A549 (cell line): ENCODE data around the gene TUT7. TPM values are rescaled to one million over a fixed set of nuclear protein-coding genes. Genes with fewer than 3 reads are reported as not detected.

Experiments
- ATAC-seq, 2 experiments: fragments of 200-7000 bp in 1 of 2; fragments of >200 bp in 1 of 2; cut with Nextera tagmentation in 1 of 2; cut with Tn5 transposase in 1 of 2; 3 replicates each; pipeline versions ENCODE4 v1.8.0 to v1.9.1; 2018 to 2020; ENCODE audit warnings: mild to moderate bottlenecking in 1 of 2, moderate library complexity in 1 of 2
- CTCF ChIA-PET: fragments of 300-600 bp; sonication (Branson Sonifier 250); formaldehyde crosslinking; extraction: SDS; loops from one replicate; lab custom pipeline; 2021; ENCODE audit warnings: antibody characterized with exemption, inconsistent platforms; lab: Yijun Ruan, JAX
- POLR2A ChIA-PET: fragments of 350-600 bp; formaldehyde crosslinking; extraction: SDS; loops from one replicate; lab custom pipeline; 2021; ENCODE audit warnings: antibody characterized with exemption, inconsistent platforms; lab: Yijun Ruan, JAX
- DNase-seq, 2 experiments: peaks; one replicate each; pipeline versions ENCODE4 v3.0.0 to v3.0.0-alpha.2; 2011 to 2016; ENCODE audit warnings: low read depth in 1 of 2, low spot score in 1 of 2
- FAIRE-seq: peaks from 2 replicates; lab custom pipeline; 2011; peaks lifted over from hg19 to GRCh38; lab: Jason Lieb, UNC
- H3K27ac ChIP-seq, 2 experiments: fragments of >200 bp; sonication (Bioruptor Twin); formaldehyde crosslinking; 3 replicates each; pipeline ENCODE4 v1.5.1; 2016 to 2017
- H3K4me1 ChIP-seq: fragments of >200 bp; sonication (Bioruptor Twin); formaldehyde crosslinking; 3 replicates; pipeline ENCODE4 v1.6.1; 2016
- H3K4me2 ChIP-seq: fragments of >200 bp; sonication (Bioruptor Twin); formaldehyde crosslinking; 3 replicates; pipeline ENCODE4 v1.6.1; 2016
- H3K4me3 ChIP-seq: fragments of >200 bp; sonication (Bioruptor Twin); formaldehyde crosslinking; 3 replicates; pipeline ENCODE4 v1.5.1; 2016
- H3K9me3 ChIP-seq: fragments of >200 bp; sonication (Bioruptor Twin); formaldehyde crosslinking; 3 replicates; pipeline ENCODE4 v1.6.1; 2016
- BHLHE40 ChIP-seq: IDR thresholded peaks from 2 replicates; pipeline ENCODE4 v1.6.1; 2012; ENCODE audit warnings: low read depth, low read length, inconsistent platforms
- EHF ChIP-seq: fragments of 250-450 bp; sonication (Bioruptor Pico); IDR thresholded peaks from 2 replicates; pipeline ENCODE4 v1.5.0; 2020; ENCODE audit warnings: mild to moderate bottlenecking
- EHMT2 ChIP-seq: fragments of 200-600 bp; sonication (generic); IDR thresholded peaks from 2 replicates; pipeline ENCODE4 v1.6.1; 2016; ENCODE audit warnings: antibody characterized with exemption, low read depth, mild to moderate bottlenecking, moderate library complexity
- ESRRA ChIP-seq: fragments of 150-350 bp; IDR thresholded peaks from 2 replicates; pipeline ENCODE4 v1.6.1; 2014; ENCODE audit warnings: mild to moderate bottlenecking, low read length, borderline replicate concordance
- FOXS1 ChIP-seq: fragments of 250-450 bp; sonication (Bioruptor Pico); IDR thresholded peaks from 2 replicates; pipeline ENCODE4 v1.5.0; 2020; ENCODE audit warnings: mild to moderate bottlenecking, moderate library complexity
- HEYL ChIP-seq: fragments of 250-450 bp; sonication (Bioruptor Pico); IDR thresholded peaks from 2 replicates; pipeline ENCODE4 v1.8.0; 2021; ENCODE audit warnings: mild to moderate bottlenecking, moderate library complexity
- JUNB ChIP-seq: fragments of >200 bp; sonication (Bioruptor Twin); formaldehyde crosslinking; IDR thresholded peaks from 2 replicates; pipeline ENCODE4 v1.6.1; 2016
- KDM1A ChIP-seq: fragments of 200-600 bp; sonication (generic); IDR thresholded peaks from 2 replicates; pipeline ENCODE4 v1.6.1; 2016; ENCODE audit warnings: low read depth, mild to moderate bottlenecking
- MYC ChIP-seq: IDR thresholded peaks from 2 replicates; pipeline ENCODE4 v1.6.1; 2012; ENCODE audit warnings: mild to moderate bottlenecking, inconsistent platforms, low read length, improper control_type of control experiment, borderline replicate concordance
- RAD21 ChIP-seq, 2 experiments: fragments of >200 bp in 1 of 2; sonication (Bioruptor Twin) in 1 of 2; formaldehyde crosslinking in 1 of 2; IDR thresholded peaks in 1 of 2; conservative IDR thresholded peaks in 1 of 2; 2 replicates in 1 of 2; 3 replicates in 1 of 2; pipeline ENCODE4 v1.6.1; 2012 to 2018; ENCODE audit warnings: inconsistent platforms in 1 of 2
- RNF2 ChIP-seq: fragments of 200-600 bp; sonication (generic); IDR thresholded peaks from 2 replicates; pipeline ENCODE4 v1.6.1; 2016; ENCODE audit warnings: low read depth, mild to moderate bottlenecking, antibody characterized with exemption, moderate library complexity, borderline replicate concordance
- SMC3 ChIP-seq: fragments of >200 bp; sonication (Bioruptor Twin); formaldehyde crosslinking; IDR thresholded peaks from 3 replicates; pipeline ENCODE4 v1.6.1; 2018; ENCODE audit warnings: inconsistent platforms
- ZC3H11A ChIP-seq: fragments of 450-650 bp; IDR thresholded peaks from 2 replicates; pipeline ENCODE4 v1.6.1; 2014; ENCODE audit warnings: antibody characterized with exemption, mild to moderate bottlenecking
- ZFP36 ChIP-seq: fragments of 450-650 bp; IDR thresholded peaks from 2 replicates; pipeline ENCODE4 v1.6.1; 2014; ENCODE audit warnings: borderline replicate concordance; ENCODE audit not compliant: partially characterized antibody
- WGBS: methylation state at CpG from one replicate; pipeline ENCODE4 v1.1.6; 2017; ENCODE audit errors: missing lambda C conversion rate; 5-methylcytosine and 5-hydroxymethylcytosine counted together
- polyA plus RNA-seq, 4 experiments: library from polyadenylated mRNA; depleted of rRNA in 3 of 4; stranded (reverse); fragments of >200 nt; fragmentation: RNase III in 1 of 4; extraction: RNeasy Plus Mini Kit Qiagen cat#74134 plus additional on column Dnase treatment in 1 of 4; gene quantifications; 2 replicates in 3 of 4; 3 replicates in 1 of 4; pipeline ENCODE4 v1.2.3, GENCODE V29; 2011 to 2017
- TF ChIP-seq, protein P1 (sequence below): fragments of 200-600 bp; sonication (generic); IDR thresholded peaks from 2 replicates; pipeline ENCODE4 v1.6.1; 2016; ENCODE audit warnings: antibody characterized with exemption, mild to moderate bottlenecking, moderate library complexity
- TF ChIP-seq, protein P2 (sequence below): fragments of >200 bp; sonication (Bioruptor Twin); formaldehyde crosslinking; IDR thresholded peaks from 3 replicates; pipeline ENCODE4 v1.5.1; 2016

The TUT7 gene
- polyA plus RNA-seq, 2 of the 4 experiments (the other 2 are of a cell fraction), result 12.1 to 27.0 TPM

DNA sequence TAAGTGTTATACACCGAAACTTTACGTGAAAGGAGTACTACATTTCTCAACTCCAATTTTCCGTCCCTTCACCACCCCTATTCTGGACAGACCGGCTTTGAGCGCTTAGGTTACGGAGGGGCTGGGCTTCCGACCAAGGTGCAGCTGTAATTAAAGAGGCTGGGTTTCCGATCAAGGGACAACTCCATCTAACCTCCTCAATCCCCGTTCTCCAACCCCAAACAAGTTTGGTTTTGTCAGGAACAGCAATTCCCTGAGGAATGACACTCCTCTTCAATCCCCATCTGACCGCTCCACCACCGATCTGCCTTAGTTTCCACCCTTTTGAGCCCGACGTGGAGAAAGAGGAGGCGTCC, 577 bp downstream of the TUT7 start:
- DNase-seq, result peak in 1 of 2 experiments; percentile 33
- TF ChIP-seq ZC3H11A (no peak), MYC (no peak)
- Histone ChIP-seq H3K4me2 (peak overlapping the region; percentile 76), H3K4me1 (peaks cover 30% of the 10 kb centered on the region), H3K9me3 (no peaks in the 10 kb centered on the region), H3K4me3 (peak overlapping the region; percentile 74), H3K27ac (peak overlapping the region; percentile 89 to 98)
- WGBS, result 1% methylated on average over 14 of the region's 14 CpGs
- FAIRE-seq, result no peak
- POLR2A ChIA-PET, result interaction anchor here (1.3 kb wide), 1 partner anchor 52 kb away, joined by 5 read pairs; no protein-coding TSS in a partner anchor
- ATAC-seq, result peak in 1 of 2 experiments; percentile 42; a peak in 3 of 6 replicates
- CTCF ChIA-PET, result no interaction called here

DNA sequence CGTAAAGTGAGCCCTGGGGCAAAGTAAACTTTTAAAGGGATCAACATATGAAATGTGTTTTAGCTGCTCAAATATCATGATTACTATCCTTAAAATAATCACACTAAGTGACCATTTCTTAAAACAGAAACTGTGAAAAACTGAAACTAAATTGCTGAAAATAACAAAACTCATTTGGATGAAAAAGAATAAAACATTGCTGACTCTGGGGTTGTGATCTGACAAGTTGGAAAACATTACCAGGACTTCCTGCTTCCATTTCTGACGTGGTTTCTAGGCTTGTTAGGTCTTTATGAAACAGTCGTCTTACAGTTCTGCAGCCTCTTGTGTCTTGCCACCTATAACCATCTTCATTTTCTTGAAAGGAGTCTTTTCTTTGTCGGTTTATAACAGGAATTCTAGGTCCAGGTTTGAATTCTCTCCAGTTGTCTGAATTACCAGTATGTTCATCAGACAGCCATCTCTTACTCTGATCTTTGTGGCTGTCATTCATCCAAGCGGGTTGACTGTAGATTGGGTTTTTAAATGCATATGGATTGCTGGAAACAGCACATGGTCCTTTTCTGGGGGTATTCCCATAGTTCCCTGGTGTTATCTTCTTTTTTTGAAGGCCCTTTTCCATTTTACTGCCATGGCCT, 1.7 kb downstream of the TUT7 start:
- FAIRE-seq, result no peak
- CTCF ChIA-PET, result interaction anchor here (1.5 kb wide), 1 partner anchor 53 kb away, joined by 3 read pairs; no protein-coding TSS in a partner anchor
- DNase-seq, result no peak
- POLR2A ChIA-PET, result no interaction called here
- TF ChIP-seq JUNB, result 0 out of 2 replicates have a peak, but pooled peaks have one; percentile 19
- TF ChIP-seq, protein P1, sequence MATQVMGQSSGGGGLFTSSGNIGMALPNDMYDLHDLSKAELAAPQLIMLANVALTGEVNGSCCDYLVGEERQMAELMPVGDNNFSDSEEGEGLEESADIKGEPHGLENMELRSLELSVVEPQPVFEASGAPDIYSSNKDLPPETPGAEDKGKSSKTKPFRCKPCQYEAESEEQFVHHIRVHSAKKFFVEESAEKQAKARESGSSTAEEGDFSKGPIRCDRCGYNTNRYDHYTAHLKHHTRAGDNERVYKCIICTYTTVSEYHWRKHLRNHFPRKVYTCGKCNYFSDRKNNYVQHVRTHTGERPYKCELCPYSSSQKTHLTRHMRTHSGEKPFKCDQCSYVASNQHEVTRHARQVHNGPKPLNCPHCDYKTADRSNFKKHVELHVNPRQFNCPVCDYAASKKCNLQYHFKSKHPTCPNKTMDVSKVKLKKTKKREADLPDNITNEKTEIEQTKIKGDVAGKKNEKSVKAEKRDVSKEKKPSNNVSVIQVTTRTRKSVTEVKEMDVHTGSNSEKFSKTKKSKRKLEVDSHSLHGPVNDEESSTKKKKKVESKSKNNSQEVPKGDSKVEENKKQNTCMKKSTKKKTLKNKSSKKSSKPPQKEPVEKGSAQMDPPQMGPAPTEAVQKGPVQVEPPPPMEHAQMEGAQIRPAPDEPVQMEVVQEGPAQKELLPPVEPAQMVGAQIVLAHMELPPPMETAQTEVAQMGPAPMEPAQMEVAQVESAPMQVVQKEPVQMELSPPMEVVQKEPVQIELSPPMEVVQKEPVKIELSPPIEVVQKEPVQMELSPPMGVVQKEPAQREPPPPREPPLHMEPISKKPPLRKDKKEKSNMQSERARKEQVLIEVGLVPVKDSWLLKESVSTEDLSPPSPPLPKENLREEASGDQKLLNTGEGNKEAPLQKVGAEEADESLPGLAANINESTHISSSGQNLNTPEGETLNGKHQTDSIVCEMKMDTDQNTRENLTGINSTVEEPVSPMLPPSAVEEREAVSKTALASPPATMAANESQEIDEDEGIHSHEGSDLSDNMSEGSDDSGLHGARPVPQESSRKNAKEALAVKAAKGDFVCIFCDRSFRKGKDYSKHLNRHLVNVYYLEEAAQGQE, result no peak
- Histone ChIP-seq H3K4me1 (peaks cover 41% of the 10 kb centered on the region), H3K4me2 (peak overlapping the region; percentile 76), H3K27ac (no peak overlapping the region; a peak in 1 of 6 replicates), H3K9me3 (no peaks in the 10 kb centered on the region), H3K4me3 (peak overlapping the region; percentile 74)
- no peak for ATAC-seq
- 45% methylated on average over 5 of the region's 5 CpGs for WGBS

DNA sequence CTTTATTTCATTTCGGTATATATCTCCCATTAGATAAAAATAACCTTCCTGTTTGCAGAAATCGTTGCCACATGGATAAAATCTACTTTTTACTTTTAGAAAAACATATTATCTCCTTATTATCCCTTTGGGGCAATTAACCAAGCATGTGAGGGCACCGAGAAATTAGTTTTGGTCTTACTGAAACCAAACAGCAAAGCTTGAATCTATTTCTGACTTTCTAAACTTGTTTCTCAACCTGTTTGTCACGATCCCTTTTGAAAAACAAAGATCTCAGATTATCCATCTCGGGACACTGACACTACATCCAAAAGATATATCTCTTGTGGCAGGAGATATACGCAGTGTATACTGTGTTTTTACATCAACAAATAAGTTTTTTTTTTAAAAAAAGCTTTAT, 2.3 kb downstream of the TUT7 start:
- peaks cover 44% of the 10 kb centered on the region for H3K4me1 ChIP-seq
- CTCF ChIA-PET, result interaction anchor here (1.5 to 2.1 kb wide), 2 partner anchors 54 to 82 kb away, joined by 3 to 5 read pairs; no protein-coding TSS in a partner anchor
- no peak for DNase-seq
- ATAC-seq, result no peak
- H3K4me3 ChIP-seq, result no peak overlapping the region
- no peak overlapping the region for H3K27ac ChIP-seq
- H3K4me2 ChIP-seq, result peak overlapping the region; percentile 76
- no peaks in the 10 kb centered on the region for H3K9me3 ChIP-seq
- POLR2A ChIA-PET, result no interaction called here
- no peak for TF ChIP-seq ESRRA
- TF ChIP-seq EHMT2, result no peak
- TF ChIP-seq FOXS1, result no peak
- TF ChIP-seq HEYL (CRISPR knock-in tag), result no peak
- no peak for TF ChIP-seq RAD21 (conservative IDR thresholded peaks at IDR 0.05 in 1 of 2, IDR thresholded peaks at IDR 0.05 in 1 of 2)
- no peak for TF ChIP-seq ZFP36
- no peak for TF ChIP-seq SMC3
- TF ChIP-seq BHLHE40, result no peak
- TF ChIP-seq KDM1A, result no peak
- TF ChIP-seq RNF2, result no peak
- no peak for TF ChIP-seq EHF (CRISPR knock-in tag)
- TF ChIP-seq, protein P2, sequence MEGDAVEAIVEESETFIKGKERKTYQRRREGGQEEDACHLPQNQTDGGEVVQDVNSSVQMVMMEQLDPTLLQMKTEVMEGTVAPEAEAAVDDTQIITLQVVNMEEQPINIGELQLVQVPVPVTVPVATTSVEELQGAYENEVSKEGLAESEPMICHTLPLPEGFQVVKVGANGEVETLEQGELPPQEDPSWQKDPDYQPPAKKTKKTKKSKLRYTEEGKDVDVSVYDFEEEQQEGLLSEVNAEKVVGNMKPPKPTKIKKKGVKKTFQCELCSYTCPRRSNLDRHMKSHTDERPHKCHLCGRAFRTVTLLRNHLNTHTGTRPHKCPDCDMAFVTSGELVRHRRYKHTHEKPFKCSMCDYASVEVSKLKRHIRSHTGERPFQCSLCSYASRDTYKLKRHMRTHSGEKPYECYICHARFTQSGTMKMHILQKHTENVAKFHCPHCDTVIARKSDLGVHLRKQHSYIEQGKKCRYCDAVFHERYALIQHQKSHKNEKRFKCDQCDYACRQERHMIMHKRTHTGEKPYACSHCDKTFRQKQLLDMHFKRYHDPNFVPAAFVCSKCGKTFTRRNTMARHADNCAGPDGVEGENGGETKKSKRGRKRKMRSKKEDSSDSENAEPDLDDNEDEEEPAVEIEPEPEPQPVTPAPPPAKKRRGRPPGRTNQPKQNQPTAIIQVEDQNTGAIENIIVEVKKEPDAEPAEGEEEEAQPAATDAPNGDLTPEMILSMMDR, result no peak
- 77% methylated on average over 6 of the region's 6 CpGs for WGBS
- no peak for FAIRE-seq
